ENCODE results near the gene AKAP10. TPM values are rescaled to one million over a fixed set of nuclear protein-coding genes. Genes with fewer than 3 reads are reported as not detected.

Gene AKAP10
- total RNA-seq, 1 experiment from 2014 or later, result 31.6 TPM

DNA sequence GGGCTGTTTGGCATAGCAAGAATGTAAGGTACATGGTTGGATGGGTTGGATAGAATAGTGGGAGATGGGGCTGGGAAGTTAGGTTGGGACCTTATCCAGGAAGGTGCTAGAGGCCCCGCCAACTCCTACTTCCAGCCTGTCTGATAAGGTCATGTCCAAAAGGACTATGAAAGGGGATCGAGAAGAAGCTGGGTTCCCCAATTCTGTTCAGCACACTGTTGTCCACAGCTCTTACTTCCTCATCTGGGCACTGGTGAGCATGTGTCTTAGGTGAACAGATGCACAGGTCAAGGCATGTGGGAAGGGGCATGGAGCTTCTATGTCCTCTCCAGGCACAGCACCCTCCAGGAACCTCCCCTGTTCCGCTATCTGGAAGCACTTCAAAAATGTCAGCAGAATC lies 104.3 kb downstream of the AKAP10 start:
- H3K9me3 ChIP-seq (ENCODE audit: control insufficient read depth in 1 of 2, insufficient read depth in 1 of 2, low read depth in 1 of 2, low read length in 2 of 2), result no peaks in the 10 kb centered on the region
- H3K36me3 ChIP-seq (ENCODE audit: control insufficient read depth in 1 of 2, insufficient read depth in 2 of 2, low read length in 2 of 2), result no peaks in the 10 kb centered on the region
- no TSS peak for BruUV-seq (replicated peaks)
- ChIA-PET POLR2A (no interaction called here), RAD21 (ENCODE audit: low non-redundant PET in 1 of 2, low total read pairs in 2 of 2, uncharacterized antibody in 2 of 2, unreplicated experiment in 2 of 2) (no interaction called here), CTCF (no interaction called here)
- H3K9me2 ChIP-seq (ENCODE audit: insufficient read depth), result no peaks in the 10 kb centered on the region
- H3K9ac ChIP-seq (ENCODE audit: low read length), result no peak overlapping the region
- H3K27me3 ChIP-seq (ENCODE audit: insufficient read depth, low read length), result no peaks in the 10 kb centered on the region
- no peaks in the 10 kb centered on the region for H3K79me2 ChIP-seq (ENCODE audit: insufficient read depth, low read length)
- H2AFZ ChIP-seq (ENCODE audit: low read depth, low read length, poor library complexity, severe bottlenecking), result no peak overlapping the region
- no peak overlapping the region for H3K4me2 ChIP-seq (ENCODE audit: low read length)
- TF ChIP-seq, protein P1, sequence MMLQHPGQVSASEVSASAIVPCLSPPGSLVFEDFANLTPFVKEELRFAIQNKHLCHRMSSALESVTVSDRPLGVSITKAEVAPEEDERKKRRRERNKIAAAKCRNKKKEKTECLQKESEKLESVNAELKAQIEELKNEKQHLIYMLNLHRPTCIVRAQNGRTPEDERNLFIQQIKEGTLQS (IDR thresholded peaks at IDR 0.05), result no peak
- no peak for TF ChIP-seq RAD21 (IDR thresholded peaks at IDR 0.05; ENCODE audit: low read depth)
- no peak for TF ChIP-seq JUND (IDR thresholded peaks at IDR 0.05)
- no peak for TF ChIP-seq EGR1 (IDR thresholded peaks at IDR 0.05; ENCODE audit: low read depth)
- TF ChIP-seq ZNF274 (IDR thresholded peaks at IDR 0.05; ENCODE audit: low read depth, low read length), result no peak
- no peak for TF ChIP-seq YY1 (IDR thresholded peaks at IDR 0.05; ENCODE audit: extremely low read depth, insufficient replicate concordance, low read depth, low read length)
- TF ChIP-seq SIN3A (IDR thresholded peaks at IDR 0.05; ENCODE audit: low read depth), result no peak
- no peak for TF ChIP-seq FOSL1 (IDR thresholded peaks at IDR 0.05; ENCODE audit: low read depth)
- TF ChIP-seq SRF (IDR thresholded peaks at IDR 0.05; ENCODE audit: low read depth), result no peak
- TF ChIP-seq TCF7L2 (IDR thresholded peaks at IDR 0.05; ENCODE audit: borderline replicate concordance, extremely low read depth, insufficient read depth, insufficient read length), result no peak
- TF ChIP-seq EZH2 (IDR thresholded peaks at IDR 0.05), result no peak
- TF ChIP-seq, protein P2, sequence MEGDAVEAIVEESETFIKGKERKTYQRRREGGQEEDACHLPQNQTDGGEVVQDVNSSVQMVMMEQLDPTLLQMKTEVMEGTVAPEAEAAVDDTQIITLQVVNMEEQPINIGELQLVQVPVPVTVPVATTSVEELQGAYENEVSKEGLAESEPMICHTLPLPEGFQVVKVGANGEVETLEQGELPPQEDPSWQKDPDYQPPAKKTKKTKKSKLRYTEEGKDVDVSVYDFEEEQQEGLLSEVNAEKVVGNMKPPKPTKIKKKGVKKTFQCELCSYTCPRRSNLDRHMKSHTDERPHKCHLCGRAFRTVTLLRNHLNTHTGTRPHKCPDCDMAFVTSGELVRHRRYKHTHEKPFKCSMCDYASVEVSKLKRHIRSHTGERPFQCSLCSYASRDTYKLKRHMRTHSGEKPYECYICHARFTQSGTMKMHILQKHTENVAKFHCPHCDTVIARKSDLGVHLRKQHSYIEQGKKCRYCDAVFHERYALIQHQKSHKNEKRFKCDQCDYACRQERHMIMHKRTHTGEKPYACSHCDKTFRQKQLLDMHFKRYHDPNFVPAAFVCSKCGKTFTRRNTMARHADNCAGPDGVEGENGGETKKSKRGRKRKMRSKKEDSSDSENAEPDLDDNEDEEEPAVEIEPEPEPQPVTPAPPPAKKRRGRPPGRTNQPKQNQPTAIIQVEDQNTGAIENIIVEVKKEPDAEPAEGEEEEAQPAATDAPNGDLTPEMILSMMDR (IDR thresholded peaks at IDR 0.05 in 2 of 3, conservative IDR thresholded peaks at IDR 0.05 in 1 of 3; ENCODE audit: borderline replicate concordance in 1 of 3, insufficient read depth in 1 of 3, low read depth in 2 of 3, low read length in 2 of 3), result no peak
- TF ChIP-seq, protein P3, sequence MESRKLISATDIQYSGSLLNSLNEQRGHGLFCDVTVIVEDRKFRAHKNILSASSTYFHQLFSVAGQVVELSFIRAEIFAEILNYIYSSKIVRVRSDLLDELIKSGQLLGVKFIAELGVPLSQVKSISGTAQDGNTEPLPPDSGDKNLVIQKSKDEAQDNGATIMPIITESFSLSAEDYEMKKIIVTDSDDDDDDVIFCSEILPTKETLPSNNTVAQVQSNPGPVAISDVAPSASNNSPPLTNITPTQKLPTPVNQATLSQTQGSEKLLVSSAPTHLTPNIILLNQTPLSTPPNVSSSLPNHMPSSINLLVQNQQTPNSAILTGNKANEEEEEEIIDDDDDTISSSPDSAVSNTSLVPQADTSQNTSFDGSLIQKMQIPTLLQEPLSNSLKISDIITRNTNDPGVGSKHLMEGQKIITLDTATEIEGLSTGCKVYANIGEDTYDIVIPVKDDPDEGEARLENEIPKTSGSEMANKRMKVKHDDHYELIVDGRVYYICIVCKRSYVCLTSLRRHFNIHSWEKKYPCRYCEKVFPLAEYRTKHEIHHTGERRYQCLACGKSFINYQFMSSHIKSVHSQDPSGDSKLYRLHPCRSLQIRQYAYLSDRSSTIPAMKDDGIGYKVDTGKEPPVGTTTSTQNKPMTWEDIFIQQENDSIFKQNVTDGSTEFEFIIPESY (IDR thresholded peaks at IDR 0.05; ENCODE audit: extremely low read depth, insufficient replicate concordance, low read length), result no peak
- TF ChIP-seq, protein P4, sequence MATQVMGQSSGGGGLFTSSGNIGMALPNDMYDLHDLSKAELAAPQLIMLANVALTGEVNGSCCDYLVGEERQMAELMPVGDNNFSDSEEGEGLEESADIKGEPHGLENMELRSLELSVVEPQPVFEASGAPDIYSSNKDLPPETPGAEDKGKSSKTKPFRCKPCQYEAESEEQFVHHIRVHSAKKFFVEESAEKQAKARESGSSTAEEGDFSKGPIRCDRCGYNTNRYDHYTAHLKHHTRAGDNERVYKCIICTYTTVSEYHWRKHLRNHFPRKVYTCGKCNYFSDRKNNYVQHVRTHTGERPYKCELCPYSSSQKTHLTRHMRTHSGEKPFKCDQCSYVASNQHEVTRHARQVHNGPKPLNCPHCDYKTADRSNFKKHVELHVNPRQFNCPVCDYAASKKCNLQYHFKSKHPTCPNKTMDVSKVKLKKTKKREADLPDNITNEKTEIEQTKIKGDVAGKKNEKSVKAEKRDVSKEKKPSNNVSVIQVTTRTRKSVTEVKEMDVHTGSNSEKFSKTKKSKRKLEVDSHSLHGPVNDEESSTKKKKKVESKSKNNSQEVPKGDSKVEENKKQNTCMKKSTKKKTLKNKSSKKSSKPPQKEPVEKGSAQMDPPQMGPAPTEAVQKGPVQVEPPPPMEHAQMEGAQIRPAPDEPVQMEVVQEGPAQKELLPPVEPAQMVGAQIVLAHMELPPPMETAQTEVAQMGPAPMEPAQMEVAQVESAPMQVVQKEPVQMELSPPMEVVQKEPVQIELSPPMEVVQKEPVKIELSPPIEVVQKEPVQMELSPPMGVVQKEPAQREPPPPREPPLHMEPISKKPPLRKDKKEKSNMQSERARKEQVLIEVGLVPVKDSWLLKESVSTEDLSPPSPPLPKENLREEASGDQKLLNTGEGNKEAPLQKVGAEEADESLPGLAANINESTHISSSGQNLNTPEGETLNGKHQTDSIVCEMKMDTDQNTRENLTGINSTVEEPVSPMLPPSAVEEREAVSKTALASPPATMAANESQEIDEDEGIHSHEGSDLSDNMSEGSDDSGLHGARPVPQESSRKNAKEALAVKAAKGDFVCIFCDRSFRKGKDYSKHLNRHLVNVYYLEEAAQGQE (IDR thresholded peaks at IDR 0.05; ENCODE audit: low read depth), result no peak
- no peak for ATAC-seq
- no peaks in the 10 kb centered on the region for H4K20me1 ChIP-seq (ENCODE audit: insufficient read depth)
- no peak overlapping the region for H3K4me3 ChIP-seq (replicated peaks in 1 of 2; ENCODE audit: low read depth in 1 of 2, low read length in 2 of 2)
- intact Hi-C loops (cut with micrococcal nuclease), result no loop called here
- H3K4me1 ChIP-seq (ENCODE audit: control insufficient read depth in 1 of 2, insufficient read depth in 2 of 2, low read length in 2 of 2), result no peaks in the 10 kb centered on the region
- no peak for DNase-seq (ENCODE audit: low read depth, low spot score)
- no peak overlapping the region for H3K27ac ChIP-seq (ENCODE audit: low read depth, low read length)
